ENCODE measurements around the gene CLVS2.

The CLVS2 gene

GRCh38 chr6:123027408-123027807 is 31.4 kb downstream of the CLVS2 start:
- in situ Hi-C loops (cut with HindIII; ENCODE audit: low pct_ligation_motif_present, low sequenced_read_pairs): no loop called here
- Histone ChIP-seq H3K36me3 (replicated peaks) (no peaks in the 10 kb centered on the region), H3K4me3 (ENCODE audit: low read depth, low read length) (no peak overlapping the region), H3K27me3 (replicated peaks) (no peaks in the 10 kb centered on the region), H3K27ac (no peak overlapping the region)
- TF ChIP-seq CTCF (IDR thresholded peaks at IDR 0.05; ENCODE audit: low read depth, low read length, missing control alignments): no peak
- DNase-seq: no peak

- no peaks in the 10 kb centered on the region for H3K36me3 ChIP-seq (replicated peaks)
- DNase-seq: no peak
- H3K4me3 ChIP-seq (ENCODE audit: low read depth, low read length): no peak overlapping the region
- no peak overlapping the region for H3K27ac ChIP-seq
- TF ChIP-seq CTCF (IDR thresholded peaks at IDR 0.05; ENCODE audit: low read depth, low read length, missing control alignments): no peak
- in situ Hi-C loops (cut with HindIII; ENCODE audit: low pct_ligation_motif_present, low sequenced_read_pairs): no loop called here
- no peaks in the 10 kb centered on the region for H3K27me3 ChIP-seq (replicated peaks)
Measured at GRCh38 chr6:123028263-123028662, 32.2 kb downstream of the CLVS2 start.

DNA sequence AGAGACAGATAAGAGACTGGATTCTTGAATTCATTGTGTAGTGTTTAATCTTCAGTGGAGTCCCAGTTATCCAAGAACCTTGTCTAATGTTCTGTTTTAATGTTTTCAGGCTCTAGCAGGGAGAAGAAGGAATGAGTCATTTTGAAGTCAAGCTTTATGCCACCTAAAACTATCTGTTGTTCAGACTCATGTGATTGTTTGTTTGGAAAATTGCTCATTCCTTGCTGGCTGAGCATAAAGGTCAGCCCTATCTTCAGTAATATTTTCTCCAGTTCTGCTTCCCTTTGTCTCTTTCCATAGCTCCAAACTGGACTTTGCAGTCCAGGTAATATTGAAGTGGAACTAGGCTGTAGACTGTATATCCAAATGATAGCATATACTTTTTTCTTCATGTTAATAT is 34.2 kb downstream of the CLVS2 start:
- H3K27ac ChIP-seq: no peak overlapping the region
- no peaks in the 10 kb centered on the region for H3K27me3 ChIP-seq (replicated peaks)
- no peak for TF ChIP-seq CTCF (IDR thresholded peaks at IDR 0.05; ENCODE audit: low read depth, low read length, missing control alignments)
- DNase-seq: no peak
- no peaks in the 10 kb centered on the region for H3K36me3 ChIP-seq (replicated peaks)
- no peak overlapping the region for H3K4me3 ChIP-seq (ENCODE audit: low read depth, low read length)
- in situ Hi-C loops (cut with HindIII; ENCODE audit: low pct_ligation_motif_present, low sequenced_read_pairs): no loop called here

DNA sequence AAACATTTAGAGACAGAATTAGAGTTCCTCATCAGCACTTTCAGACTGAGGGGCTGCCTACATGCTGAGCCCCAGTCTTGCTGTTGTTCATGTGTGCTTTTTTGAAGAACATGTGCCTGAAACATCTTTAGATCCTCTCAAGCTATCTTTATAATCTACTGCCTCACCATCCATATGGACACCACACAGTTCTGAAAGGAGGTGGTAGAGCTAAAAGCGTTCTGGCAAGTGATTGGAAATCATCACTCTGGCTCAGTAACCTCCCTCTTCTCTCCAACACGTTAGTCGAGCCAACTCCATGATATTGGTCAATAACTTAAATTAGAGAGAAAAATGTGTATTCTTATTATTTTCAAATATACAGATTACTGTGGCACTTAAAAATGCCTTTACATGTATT is 40.6 kb downstream of the CLVS2 start:
- H3K36me3 ChIP-seq (replicated peaks): no peaks in the 10 kb centered on the region
- no peaks in the 10 kb centered on the region for H3K27me3 ChIP-seq (replicated peaks)
- H3K27ac ChIP-seq: no peak overlapping the region
- H3K4me3 ChIP-seq (ENCODE audit: low read depth, low read length): no peak overlapping the region
- no peak for DNase-seq
- TF ChIP-seq CTCF (IDR thresholded peaks at IDR 0.05; ENCODE audit: low read depth, low read length, missing control alignments): no peak
- in situ Hi-C loops (cut with HindIII; ENCODE audit: low pct_ligation_motif_present, low sequenced_read_pairs): no loop called here

GRCh38 chr6:123039431-123039830 is 43.4 kb downstream of the CLVS2 start:
- no peak for DNase-seq
- TF ChIP-seq CTCF (IDR thresholded peaks at IDR 0.05; ENCODE audit: low read depth, low read length, missing control alignments): no peak
- Histone ChIP-seq H3K36me3 (replicated peaks) (no peaks in the 10 kb centered on the region), H3K27ac (no peak overlapping the region), H3K27me3 (replicated peaks) (no peaks in the 10 kb centered on the region), H3K4me3 (ENCODE audit: low read depth, low read length) (no peak overlapping the region)
- in situ Hi-C loops (cut with HindIII; ENCODE audit: low pct_ligation_motif_present, low sequenced_read_pairs): no loop called here

DNA sequence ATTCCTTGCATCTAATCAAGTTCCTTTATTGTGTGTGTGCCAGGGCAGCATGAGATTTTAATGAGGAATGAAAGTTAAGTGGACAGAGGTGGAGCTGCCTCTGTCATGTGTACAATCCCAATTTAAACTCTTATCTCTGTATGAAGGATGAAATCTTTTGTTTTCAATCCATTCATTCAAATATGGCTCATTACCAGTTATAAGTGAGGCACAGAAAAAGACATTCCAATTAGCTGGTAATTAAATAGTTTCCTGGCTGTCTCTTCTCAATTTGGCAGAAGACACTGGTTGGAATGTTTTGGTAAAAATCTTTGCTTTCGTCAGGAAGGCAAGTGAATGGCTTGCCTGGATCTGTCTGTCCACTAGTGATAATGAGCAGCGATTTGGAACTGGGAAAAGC is 46.4 kb downstream of the CLVS2 start:
- H3K36me3 ChIP-seq (replicated peaks): no peaks in the 10 kb centered on the region
- no peak overlapping the region for H3K27ac ChIP-seq
- H3K4me3 ChIP-seq (ENCODE audit: low read depth, low read length): no peak overlapping the region
- in situ Hi-C loops (cut with HindIII; ENCODE audit: low pct_ligation_motif_present, low sequenced_read_pairs): no loop called here
- DNase-seq: no peak
- H3K27me3 ChIP-seq (replicated peaks): no peaks in the 10 kb centered on the region
- no peak for TF ChIP-seq CTCF (IDR thresholded peaks at IDR 0.05; ENCODE audit: low read depth, low read length, missing control alignments)

All from brain microvascular endothelial cell (primary cell).